HUES6 (cell line): ENCODE data around the gene RPP14.

Source experiments
- H3K27ac ChIP-seq: 2 replicates; pipeline ENCODE4 v1.7.0; 2013; ENCODE audit warnings: low read depth, mild to moderate bottlenecking, low read length, inconsistent platforms
- H3K27me3 ChIP-seq: 2 replicates; pipeline ENCODE4 v1.6.1; 2013; ENCODE audit warnings: low read length; ENCODE audit not compliant: control insufficient read depth, insufficient read depth
- H3K36me3 ChIP-seq: 2 replicates; pipeline ENCODE4 v1.6.1; 2013; ENCODE audit warnings: low read length; ENCODE audit not compliant: control insufficient read depth, insufficient read depth
- H3K4me1 ChIP-seq: 2 replicates; pipeline ENCODE4 v1.6.1; 2013; ENCODE audit warnings: low read length; ENCODE audit not compliant: control insufficient read depth, insufficient read depth
- H3K4me3 ChIP-seq: 2 replicates; pipeline ENCODE4 v1.5.1; 2013; ENCODE audit warnings: low read depth, low read length
- H3K9ac ChIP-seq: one replicate; pipeline ENCODE4 v1.6.1; 2013; ENCODE audit warnings: mild to moderate bottlenecking, low read length
- H3K9me3 ChIP-seq: 2 replicates; pipeline ENCODE4 v1.6.1; 2013; ENCODE audit warnings: low read depth, low read length; ENCODE audit not compliant: control insufficient read depth, insufficient read depth

RPP14 gene

DNA sequence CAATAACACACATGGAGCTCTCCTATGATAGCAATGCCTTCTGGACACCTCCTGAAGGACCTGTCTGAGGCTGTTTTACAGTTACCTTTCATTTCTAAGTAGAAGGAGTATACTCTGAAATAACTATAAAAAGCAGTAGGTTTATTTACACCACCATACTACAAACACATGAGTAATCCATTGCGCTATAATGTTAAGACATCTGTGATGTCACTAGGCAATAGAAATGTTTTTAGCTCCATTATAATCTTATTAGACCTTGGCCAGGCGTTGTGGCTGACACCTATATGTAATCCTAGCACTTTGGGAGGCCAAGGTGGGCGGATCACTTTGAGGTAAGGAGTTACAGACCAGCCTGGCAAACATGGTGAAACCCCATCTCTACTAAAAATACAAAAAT is 51.4 kb downstream of the RPP14 start:
- no peaks in the 10 kb centered on the region for H3K27me3 ChIP-seq
- H3K9me3 ChIP-seq = no peaks in the 10 kb centered on the region
- no peak overlapping the region for H3K9ac ChIP-seq
- no peaks in the 10 kb centered on the region for H3K36me3 ChIP-seq
- no peaks in the 10 kb centered on the region; the same call in 1 of the 2 replicates for H3K4me1 ChIP-seq
- no peak overlapping the region for H3K4me3 ChIP-seq
- H3K27ac ChIP-seq = no peak overlapping the region

DNA sequence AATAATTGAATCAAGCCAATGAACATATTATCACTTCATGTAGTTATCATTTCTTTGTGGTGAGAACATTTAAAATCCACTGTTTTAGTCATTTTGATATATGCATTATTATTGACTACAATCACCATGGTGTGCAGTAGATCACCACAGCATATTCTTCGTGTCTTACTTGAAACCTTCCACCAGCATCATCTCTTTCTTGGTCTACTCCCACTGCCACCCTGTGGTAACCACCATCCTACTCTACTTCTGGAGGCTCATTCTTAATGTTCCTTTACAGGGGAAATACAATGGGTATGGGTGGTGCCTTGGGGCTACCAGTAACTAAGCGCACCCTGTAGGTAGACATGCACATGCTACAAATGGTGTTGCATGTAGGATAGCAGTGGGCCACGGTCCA is 52.0 kb downstream of the RPP14 start:
- Histone ChIP-seq H3K9ac (no peak overlapping the region), H3K36me3 (no peaks in the 10 kb centered on the region)

DNA sequence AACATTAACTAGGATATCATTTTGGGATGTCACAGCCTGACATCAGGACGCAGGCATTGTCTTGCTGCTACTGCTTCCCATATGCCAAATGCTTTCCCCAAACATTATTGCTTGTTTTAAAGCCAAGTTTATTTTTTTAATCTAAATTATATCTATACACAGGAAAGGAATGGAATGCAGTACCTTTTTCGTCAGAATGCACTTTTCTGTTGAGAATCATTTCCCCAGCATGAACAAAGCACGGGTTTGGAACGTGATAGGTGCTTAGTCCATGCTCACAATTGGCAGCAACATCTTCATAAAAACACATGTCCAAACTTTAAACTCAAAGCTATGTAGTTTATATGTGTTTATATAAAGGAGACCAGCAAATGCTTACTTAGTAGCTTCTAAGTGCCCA is 52.8 kb downstream of the RPP14 start:
- Histone ChIP-seq H3K4me1 (no peaks in the 10 kb centered on the region; the same call in 1 of the 2 replicates), H3K27ac (no peak overlapping the region), H3K27me3 (no peaks in the 10 kb centered on the region), H3K4me3 (no peak overlapping the region), H3K9ac (no peak overlapping the region), H3K36me3 (no peaks in the 10 kb centered on the region), H3K9me3 (no peaks in the 10 kb centered on the region)

More for the DNA sequence above, 52.0 kb downstream of the RPP14 start:
- Histone ChIP-seq H3K27me3 (no peaks in the 10 kb centered on the region), H3K4me3 (no peak overlapping the region), H3K9me3 (no peaks in the 10 kb centered on the region), H3K27ac (no peak overlapping the region), H3K4me1 (no peaks in the 10 kb centered on the region; the same call in 1 of the 2 replicates)

DNA sequence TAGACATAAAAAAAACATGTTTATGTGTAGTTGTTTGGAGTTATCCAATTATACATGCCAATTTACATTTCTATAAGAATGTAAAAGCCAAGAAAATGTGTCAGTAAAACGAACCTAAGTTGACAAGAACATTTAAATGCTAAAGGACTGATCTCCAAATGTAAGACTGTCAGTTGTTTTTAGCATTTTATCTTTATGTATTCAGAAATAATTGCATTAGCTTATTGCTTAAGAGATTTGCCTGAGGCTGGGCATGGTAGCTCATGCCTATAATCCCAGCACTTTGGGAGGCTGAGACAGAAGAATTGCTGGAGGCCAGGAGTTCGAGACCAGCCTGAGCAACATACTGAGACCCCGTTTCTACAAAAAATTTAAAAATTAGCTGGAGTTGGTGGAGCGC is 53.6 kb downstream of the RPP14 start:
- Histone ChIP-seq H3K27ac (no peak overlapping the region), H3K4me3 (no peak overlapping the region), H3K9me3 (no peaks in the 10 kb centered on the region), H3K27me3 (no peaks in the 10 kb centered on the region), H3K9ac (no peak overlapping the region), H3K4me1 (no peaks in the 10 kb centered on the region; the same call in 1 of the 2 replicates), H3K36me3 (no peaks in the 10 kb centered on the region)

DNA sequence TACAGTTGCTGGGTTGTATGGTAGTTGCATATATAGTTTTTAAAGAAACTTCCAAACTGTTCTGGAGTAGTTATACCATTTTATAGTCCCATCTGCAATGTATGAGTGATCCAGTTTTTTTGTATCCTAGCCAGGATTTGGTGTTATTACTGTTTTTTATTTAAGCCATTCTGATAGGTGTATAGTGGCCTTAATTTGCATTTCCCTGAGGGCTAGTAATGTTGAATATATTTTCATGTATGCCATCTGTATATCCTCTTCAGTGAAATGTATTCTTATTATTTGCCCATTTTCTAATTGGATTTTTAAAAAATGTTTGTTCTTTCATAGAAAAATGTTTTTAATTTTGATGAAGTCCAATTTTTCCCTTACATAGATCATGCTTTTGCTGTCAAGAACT is 55.8 kb downstream of the RPP14 start:
- H3K9ac ChIP-seq = no peak overlapping the region
- H3K27me3 ChIP-seq = no peaks in the 10 kb centered on the region
- no peaks in the 10 kb centered on the region for H3K9me3 ChIP-seq
- H3K27ac ChIP-seq = no peak overlapping the region
- H3K4me3 ChIP-seq = no peak overlapping the region
- peaks cover 11% of the 10 kb centered on the region for H3K4me1 ChIP-seq
- H3K36me3 ChIP-seq = no peaks in the 10 kb centered on the region

DNA sequence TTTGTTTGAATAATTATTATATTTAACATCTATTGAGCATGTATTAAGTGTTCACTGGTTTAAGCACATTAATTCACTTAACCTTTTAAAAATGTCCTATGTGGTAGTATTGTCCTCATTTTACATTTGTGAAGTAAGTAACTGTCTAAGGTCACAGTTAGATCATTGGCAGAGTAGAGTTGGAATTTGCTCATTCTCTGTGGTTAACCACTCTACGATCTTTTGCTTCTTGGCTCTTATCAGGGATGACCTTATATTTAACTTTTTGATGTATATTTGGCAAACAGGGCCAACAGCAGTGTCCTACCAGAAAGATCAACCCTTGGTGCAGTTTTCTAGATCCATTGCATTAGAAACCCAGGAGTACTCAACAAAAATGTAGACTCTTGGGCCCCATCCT is 60.7 kb downstream of the RPP14 start:
- Histone ChIP-seq H3K27ac (no peak overlapping the region), H3K36me3 (no peaks in the 10 kb centered on the region), H3K27me3 (no peaks in the 10 kb centered on the region), H3K4me1 (peaks cover 16% of the 10 kb centered on the region), H3K4me3 (no peak overlapping the region), H3K9me3 (no peaks in the 10 kb centered on the region), H3K9ac (no peak overlapping the region)

DNA sequence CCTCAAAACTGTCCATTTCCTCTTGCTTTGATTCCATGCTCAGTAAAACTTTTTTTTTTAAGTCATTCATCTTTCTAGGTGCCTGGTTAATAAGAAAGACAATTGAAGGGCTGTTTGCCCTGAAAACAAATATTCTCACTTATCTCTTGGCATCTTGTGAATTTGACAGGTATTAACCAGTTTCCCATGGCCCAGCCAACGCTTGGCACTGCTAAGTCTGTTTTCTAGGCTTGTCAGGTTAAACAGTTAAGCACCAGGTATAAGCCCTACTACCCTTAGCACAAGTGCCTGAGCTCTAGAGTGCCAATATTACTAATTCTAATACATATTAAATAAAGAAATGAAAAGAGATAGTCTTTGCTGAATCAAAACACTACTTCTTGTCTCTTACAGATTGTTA is 63.0 kb downstream of the RPP14 start:
- Histone ChIP-seq H3K27ac (no peak overlapping the region), H3K9me3 (no peaks in the 10 kb centered on the region)

More for the DNA sequence above, 63.0 kb downstream of the RPP14 start:
- Histone ChIP-seq H3K27me3 (no peaks in the 10 kb centered on the region), H3K4me1 (peaks cover 16% of the 10 kb centered on the region), H3K36me3 (no peaks in the 10 kb centered on the region), H3K9ac (no peak overlapping the region), H3K4me3 (no peak overlapping the region)
